GM10266 (cell line): ENCODE results near the gene GBF1.
"Not testable (repeated sequence)": the region's sequence is repeated elsewhere in the genome, so short reads cannot be mapped to it uniquely, and the experiment has no call there.

Source experiments
- DNase-seq: peaks from one replicate; pipeline ENCODE4 v3.0.0; 2012; ENCODE audit errors: extremely low spot score
- CTCF ChIP-seq: IDR thresholded peaks from 2 replicates; pipeline ENCODE4 v1.5.1; 2012; ENCODE audit warnings: mild to moderate bottlenecking, low read depth; ENCODE audit not compliant: control insufficient read depth, insufficient read depth; ENCODE audit errors: missing control alignments

GBF1 gene

GRCh38 chr10:102243309-102243708 lies 2.0 kb upstream of the GBF1 start:
- DNase-seq: no peak
- no peak for TF ChIP-seq CTCF

- DNase-seq: no peak
- TF ChIP-seq CTCF: no peak
These were observed 560 bp downstream of the GBF1 start for GRCh38 chr10:102245932-102246251.

- no peak for DNase-seq
- TF ChIP-seq CTCF: no peak
These were observed 929 bp downstream of the GBF1 start for GRCh38 chr10:102246261-102246660.

GRCh38 chr10:102247734-102248133 lies 2.4 kb downstream of the GBF1 start:
- DNase-seq: no peak
- TF ChIP-seq CTCF: no peak

GRCh38 chr10:102252508-102252907 lies 7.2 kb downstream of the GBF1 start:
- DNase-seq: not testable (repeated sequence)

- TF ChIP-seq CTCF: no peak
- DNase-seq: no peak
These were observed 9.1 kb downstream of the GBF1 start for GRCh38 chr10:102254426-102254825.

GRCh38 chr10:102255404-102255803 lies 10.1 kb downstream of the GBF1 start:
- DNase-seq: no peak
- TF ChIP-seq CTCF: no peak

GRCh38 chr10:102261196-102261595 lies 15.9 kb downstream of the GBF1 start:
- TF ChIP-seq CTCF: no peak
- DNase-seq: no peak
